Type B pancreatic cell (in vitro differentiated cells): ENCODE measurements around the gene AMHR2. TPM values are rescaled to one million over a fixed set of nuclear protein-coding genes. Genes with fewer than 3 reads are reported as not detected.

Experiments
- DNase-seq: peaks from one replicate; pipeline ENCODE4 v3.0.0; 2021; ENCODE audit warnings: mixed read lengths; ENCODE audit not compliant: unreplicated experiment; ENCODE audit errors: extremely low spot score
- H3K27ac Mint-ChIP-seq: 2 replicates; pipeline ENCODE4 v1.8.0; 2021; ENCODE audit warnings: mild to moderate bottlenecking, mixed read lengths
- H3K27me3 Mint-ChIP-seq: 2 replicates; pipeline ENCODE4 v1.8.0; 2021; ENCODE audit warnings: mixed read lengths
- H3K36me3 Mint-ChIP-seq: 2 replicates; pipeline ENCODE4 v1.8.0; 2021; ENCODE audit warnings: mixed read lengths
- H3K4me1 Mint-ChIP-seq: one replicate; pipeline ENCODE4 v1.8.0; 2021; ENCODE audit warnings: mixed read lengths; ENCODE audit not compliant: unreplicated experiment
- H3K4me3 Mint-ChIP-seq: 2 replicates; pipeline ENCODE4 v1.8.0; 2021; ENCODE audit warnings: mild to moderate bottlenecking, mixed read lengths
- H3K9me3 Mint-ChIP-seq: 2 replicates; pipeline ENCODE4 v1.8.0; 2021; ENCODE audit warnings: mixed read lengths
- CTCF ChIP-seq: fragments of 200-600 bp; sonication (generic); conservative IDR thresholded peaks from 2 replicates; pipeline ENCODE4 v1.5.0; 2021; ENCODE audit warnings: antibody characterized with exemption, mild to moderate bottlenecking
- total RNA-seq: library from RNA; stranded (reverse); gene quantifications from 2 replicates; pipeline ENCODE4 v1.2.1, GENCODE V29; 2021; ENCODE audit warnings: low replicate concordance

The AMHR2 gene
- total RNA-seq, 1 donor from 2014 or later = 1.6 TPM

GRCh38 chr12:53465679-53466078 lies 42.0 kb downstream of the AMHR2 start:
- no peaks in the 10 kb centered on the region for H3K27me3 Mint-ChIP-seq
- peak overlapping the region; percentile 11 for H3K27ac Mint-ChIP-seq
- H3K4me1 Mint-ChIP-seq = peaks cover 10% of the 10 kb centered on the region
- no peak overlapping the region for H3K4me3 Mint-ChIP-seq
- peaks cover 54% of the 10 kb centered on the region for H3K36me3 Mint-ChIP-seq
- no peaks in the 10 kb centered on the region for H3K9me3 Mint-ChIP-seq
- peak; percentile 23 for TF ChIP-seq CTCF
- DNase-seq = no peak

GRCh38 chr12:53466640-53467039 lies 43.0 kb downstream of the AMHR2 start:
- DNase-seq = no peak
- H3K9me3 Mint-ChIP-seq = no peaks in the 10 kb centered on the region
- H3K4me1 Mint-ChIP-seq = peaks cover 11% of the 10 kb centered on the region
- no peaks in the 10 kb centered on the region for H3K27me3 Mint-ChIP-seq
- no peak for TF ChIP-seq CTCF
- H3K4me3 Mint-ChIP-seq = no peak overlapping the region
- H3K27ac Mint-ChIP-seq = peak overlapping the region; percentile 56
- peaks cover 54% of the 10 kb centered on the region for H3K36me3 Mint-ChIP-seq

GRCh38 chr12:53467082-53467481 lies 43.4 kb downstream of the AMHR2 start:
- no peak for TF ChIP-seq CTCF
- H3K4me3 Mint-ChIP-seq = no peak overlapping the region
- no peaks in the 10 kb centered on the region for H3K27me3 Mint-ChIP-seq

GRCh38 chr12:53467880-53468279 lies 44.2 kb downstream of the AMHR2 start:
- H3K36me3 Mint-ChIP-seq = peaks cover 54% of the 10 kb centered on the region
- TF ChIP-seq CTCF = no peak
- no peaks in the 10 kb centered on the region for H3K27me3 Mint-ChIP-seq
- no peak overlapping the region for H3K27ac Mint-ChIP-seq
- no peaks in the 10 kb centered on the region for H3K9me3 Mint-ChIP-seq
- peaks cover 12% of the 10 kb centered on the region for H3K4me1 Mint-ChIP-seq
- H3K4me3 Mint-ChIP-seq = no peak overlapping the region
- no peak for DNase-seq

More at GRCh38 chr12:53467082-53467481, 43.4 kb downstream of the AMHR2 start:
- no peak for DNase-seq
- Mint-ChIP-seq H3K27ac (peak overlapping the region; percentile 56), H3K36me3 (peaks cover 55% of the 10 kb centered on the region), H3K4me1 (peaks cover 12% of the 10 kb centered on the region), H3K9me3 (no peaks in the 10 kb centered on the region)

GRCh38 chr12:53468282-53468681 lies 44.6 kb downstream of the AMHR2 start:
- peaks cover 51% of the 10 kb centered on the region for H3K36me3 Mint-ChIP-seq

More at GRCh38 chr12:53468282-53468681, 44.6 kb downstream of the AMHR2 start:
- no peak overlapping the region for H3K27ac Mint-ChIP-seq
- peaks cover 12% of the 10 kb centered on the region for H3K4me1 Mint-ChIP-seq
- no peaks in the 10 kb centered on the region for H3K9me3 Mint-ChIP-seq
- DNase-seq = no peak
- TF ChIP-seq CTCF = no peak
- H3K4me3 Mint-ChIP-seq = no peak overlapping the region
- no peaks in the 10 kb centered on the region for H3K27me3 Mint-ChIP-seq
